PFSK-1 (cell line): ENCODE data around the gene ATG4A.

Source experiments
- FOXP2 ChIP-seq: optimal IDR thresholded peaks from 2 replicates; pipeline ENCODE3; 2011; ENCODE audit warnings: borderline replicate concordance, control low read depth, inconsistent platforms; ENCODE audit not compliant: insufficient read depth; ENCODE audit errors: extremely low read length, extremely low read depth
- POLR2AphosphoS5 ChIP-seq: IDR thresholded peaks from 2 replicates; pipeline ENCODE4 v1.6.1; 2012; ENCODE audit warnings: low read depth, mild to moderate bottlenecking, control low read depth, low read length, moderate library complexity
- SIN3A ChIP-seq: IDR thresholded peaks from 2 replicates; pipeline ENCODE4 v1.6.1; 2012; ENCODE audit warnings: mild to moderate bottlenecking, low read length, moderate library complexity, borderline replicate concordance; ENCODE audit not compliant: insufficient read depth
- TAF1 ChIP-seq: IDR thresholded peaks from 2 replicates; pipeline ENCODE4 v1.6.1; 2012; ENCODE audit warnings: low read length, control low read depth, borderline replicate concordance; ENCODE audit not compliant: insufficient read depth
- TF ChIP-seq, protein P1 (sequence below), 2 experiments: IDR thresholded peaks; 2 replicates each; pipeline versions ENCODE4 v1.6.1 to v1.8.0; 2011 to 2012; ENCODE audit warnings: low read depth in 2 of 2, low read length in 2 of 2, control low read depth in 1 of 2, inconsistent platforms in 1 of 2, mild to moderate bottlenecking in 1 of 2, moderate library complexity in 1 of 2; ENCODE audit not compliant: insufficient read depth in 1 of 2

Gene ATG4A

DNA sequence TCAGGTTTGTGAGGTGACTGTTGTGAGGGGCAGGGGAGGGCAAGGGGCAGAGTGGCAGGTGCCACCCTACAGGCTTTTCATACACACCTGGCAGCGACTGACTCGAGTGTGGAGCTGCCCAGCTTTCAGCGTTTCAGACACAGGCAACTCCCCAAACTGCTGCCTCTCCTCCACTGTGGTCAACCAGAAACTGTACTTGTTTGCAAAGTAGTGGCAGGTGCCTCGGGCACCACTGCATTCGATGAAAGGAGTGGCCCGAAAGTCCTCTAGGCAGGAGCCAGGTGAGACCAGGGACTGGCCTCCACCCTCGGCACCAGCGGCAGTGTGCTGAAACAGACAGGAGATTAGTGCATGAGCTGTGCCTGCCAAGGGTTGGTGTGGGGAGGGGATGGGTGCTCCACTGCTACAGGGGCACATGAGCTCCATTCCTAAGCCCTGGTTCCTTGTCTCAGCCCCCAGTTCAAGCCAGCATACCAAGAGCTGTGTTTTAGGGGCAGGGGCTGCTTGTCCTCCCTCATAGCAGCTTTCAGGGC lies 65.4 kb downstream of the ATG4A start:
- TF ChIP-seq SIN3A (no peak), TAF1 (no peak), POLR2AphosphoS5 (no peak), FOXP2 (no peak)
- TF ChIP-seq, protein P1, sequence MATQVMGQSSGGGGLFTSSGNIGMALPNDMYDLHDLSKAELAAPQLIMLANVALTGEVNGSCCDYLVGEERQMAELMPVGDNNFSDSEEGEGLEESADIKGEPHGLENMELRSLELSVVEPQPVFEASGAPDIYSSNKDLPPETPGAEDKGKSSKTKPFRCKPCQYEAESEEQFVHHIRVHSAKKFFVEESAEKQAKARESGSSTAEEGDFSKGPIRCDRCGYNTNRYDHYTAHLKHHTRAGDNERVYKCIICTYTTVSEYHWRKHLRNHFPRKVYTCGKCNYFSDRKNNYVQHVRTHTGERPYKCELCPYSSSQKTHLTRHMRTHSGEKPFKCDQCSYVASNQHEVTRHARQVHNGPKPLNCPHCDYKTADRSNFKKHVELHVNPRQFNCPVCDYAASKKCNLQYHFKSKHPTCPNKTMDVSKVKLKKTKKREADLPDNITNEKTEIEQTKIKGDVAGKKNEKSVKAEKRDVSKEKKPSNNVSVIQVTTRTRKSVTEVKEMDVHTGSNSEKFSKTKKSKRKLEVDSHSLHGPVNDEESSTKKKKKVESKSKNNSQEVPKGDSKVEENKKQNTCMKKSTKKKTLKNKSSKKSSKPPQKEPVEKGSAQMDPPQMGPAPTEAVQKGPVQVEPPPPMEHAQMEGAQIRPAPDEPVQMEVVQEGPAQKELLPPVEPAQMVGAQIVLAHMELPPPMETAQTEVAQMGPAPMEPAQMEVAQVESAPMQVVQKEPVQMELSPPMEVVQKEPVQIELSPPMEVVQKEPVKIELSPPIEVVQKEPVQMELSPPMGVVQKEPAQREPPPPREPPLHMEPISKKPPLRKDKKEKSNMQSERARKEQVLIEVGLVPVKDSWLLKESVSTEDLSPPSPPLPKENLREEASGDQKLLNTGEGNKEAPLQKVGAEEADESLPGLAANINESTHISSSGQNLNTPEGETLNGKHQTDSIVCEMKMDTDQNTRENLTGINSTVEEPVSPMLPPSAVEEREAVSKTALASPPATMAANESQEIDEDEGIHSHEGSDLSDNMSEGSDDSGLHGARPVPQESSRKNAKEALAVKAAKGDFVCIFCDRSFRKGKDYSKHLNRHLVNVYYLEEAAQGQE (IDR thresholded peaks at IDR 0.05; ENCODE audit: insufficient read depth in 1 of 2, low read depth in 2 of 2, low read length in 2 of 2), result no peak

DNA sequence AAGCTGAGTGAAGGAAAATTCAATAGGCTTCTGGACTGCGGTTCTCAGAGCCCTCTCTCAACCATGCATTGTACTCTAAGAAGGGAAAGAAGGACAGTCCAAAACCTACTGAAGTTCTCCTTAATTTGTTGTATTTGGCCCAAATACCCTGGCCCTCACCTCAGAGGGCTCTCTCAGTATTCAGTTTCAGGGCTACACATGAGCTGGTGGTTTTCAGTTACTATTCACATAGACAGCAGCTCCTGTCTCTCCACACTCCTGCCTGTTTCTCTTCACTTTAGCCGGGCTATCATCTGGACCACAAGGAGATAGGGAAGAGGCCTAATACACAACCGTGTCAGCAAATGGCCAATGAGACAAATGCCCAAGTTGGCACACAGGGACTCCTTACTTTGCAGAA lies 66.0 kb downstream of the ATG4A start:
- TF ChIP-seq, protein P1 (IDR thresholded peaks at IDR 0.05; ENCODE audit: insufficient read depth in 1 of 2, low read depth in 2 of 2, low read length in 2 of 2), result no peak
- TF ChIP-seq SIN3A, result no peak
- TF ChIP-seq POLR2AphosphoS5, result no peak
- TF ChIP-seq TAF1, result no peak
- TF ChIP-seq FOXP2, result no peak

DNA sequence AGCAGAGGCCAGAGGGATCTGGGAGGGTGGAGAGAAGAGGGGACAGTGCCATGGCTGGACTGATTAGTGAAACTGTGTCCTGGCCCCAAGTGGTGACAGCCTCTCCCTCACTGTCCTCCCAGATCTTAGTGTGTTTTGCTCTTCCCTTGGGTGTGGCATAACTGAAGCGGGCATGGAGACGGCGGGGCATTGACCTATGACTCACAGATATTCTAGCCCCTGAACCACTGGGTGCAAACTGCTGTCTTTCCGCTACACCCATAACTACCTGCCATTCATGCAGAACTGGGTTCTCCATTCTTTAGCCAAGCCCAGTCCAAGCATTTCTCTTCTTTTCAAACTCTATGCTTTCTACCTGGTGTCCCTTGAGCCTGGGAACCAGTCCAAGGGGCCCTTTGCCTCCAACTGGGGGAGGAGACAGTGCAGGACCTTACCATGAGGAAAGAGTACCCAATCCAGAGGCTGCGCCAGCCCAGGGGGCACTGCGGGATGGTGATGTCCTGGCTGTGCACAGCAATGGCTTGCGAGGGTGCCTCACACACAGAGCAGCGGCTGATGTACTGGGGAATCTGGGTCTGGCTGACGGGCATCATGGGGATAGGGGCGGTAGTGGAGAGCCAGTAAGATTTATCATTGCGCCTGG lies 67.6 kb downstream of the ATG4A start:
- TF ChIP-seq SIN3A (no peak), POLR2AphosphoS5 (no peak), TAF1 (no peak), FOXP2 (no peak)
- TF ChIP-seq, protein P1 (IDR thresholded peaks at IDR 0.05; ENCODE audit: insufficient read depth in 1 of 2, low read depth in 2 of 2, low read length in 2 of 2), result no peak

DNA sequence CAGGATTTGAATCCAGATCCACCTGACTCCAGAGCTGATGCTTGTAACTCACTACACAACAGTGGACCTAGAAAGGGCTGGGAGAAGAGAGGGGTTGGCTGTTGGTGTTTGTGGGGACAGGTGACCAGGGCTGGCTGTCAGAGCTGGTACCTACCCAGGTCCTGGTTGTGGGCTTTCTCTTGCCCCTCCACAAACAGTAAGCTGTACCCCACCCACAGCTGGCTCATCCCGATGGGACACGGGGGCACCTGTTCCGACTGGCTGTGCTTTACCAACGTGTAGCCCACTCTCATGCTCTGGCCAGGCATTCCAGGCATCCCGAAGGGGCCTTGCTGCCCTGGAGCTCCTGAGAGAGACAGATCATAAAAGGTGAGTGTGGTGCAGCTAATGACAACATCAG lies 68.7 kb downstream of the ATG4A start:
- TF ChIP-seq TAF1, result no peak
- TF ChIP-seq FOXP2, result no peak
- TF ChIP-seq POLR2AphosphoS5, result no peak
- no peak for TF ChIP-seq SIN3A
- TF ChIP-seq, protein P1 (IDR thresholded peaks at IDR 0.05; ENCODE audit: insufficient read depth in 1 of 2, low read depth in 2 of 2, low read length in 2 of 2), result no peak

DNA sequence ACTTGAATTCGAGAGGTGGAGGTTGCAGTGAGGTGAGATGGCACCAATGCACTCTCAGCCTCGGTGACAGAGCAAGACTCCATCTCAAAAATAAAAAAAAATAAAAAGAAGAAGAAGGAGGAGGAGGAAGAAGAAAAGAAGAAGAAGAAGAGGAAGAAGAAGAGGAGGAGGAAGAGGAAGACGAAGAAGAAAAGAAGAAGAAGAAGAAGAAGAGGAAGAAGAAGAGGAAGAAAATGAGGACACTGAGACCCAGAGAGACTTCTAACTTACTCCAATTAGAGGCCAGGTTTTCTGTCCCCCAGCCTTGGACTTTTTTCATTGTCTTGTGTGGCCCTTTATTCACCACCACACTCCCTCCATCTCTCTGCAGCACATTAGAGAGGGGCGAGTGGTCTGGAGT lies 70.7 kb downstream of the ATG4A start:
- TF ChIP-seq FOXP2, result no peak
- TF ChIP-seq TAF1, result no peak
- no peak for TF ChIP-seq POLR2AphosphoS5
